HG02981 (cell line): Measurements from ENCODE around the gene GLS.

Experiments used
- ATAC-seq: cut with Tn5 transposase; IDR thresholded peaks from one replicate; pipeline ENCODE4 v1.9.1; 2021; ENCODE audit warnings: mild to moderate bottlenecking, moderate library complexity; ENCODE audit not compliant: unreplicated experiment

Gene GLS

DNA sequence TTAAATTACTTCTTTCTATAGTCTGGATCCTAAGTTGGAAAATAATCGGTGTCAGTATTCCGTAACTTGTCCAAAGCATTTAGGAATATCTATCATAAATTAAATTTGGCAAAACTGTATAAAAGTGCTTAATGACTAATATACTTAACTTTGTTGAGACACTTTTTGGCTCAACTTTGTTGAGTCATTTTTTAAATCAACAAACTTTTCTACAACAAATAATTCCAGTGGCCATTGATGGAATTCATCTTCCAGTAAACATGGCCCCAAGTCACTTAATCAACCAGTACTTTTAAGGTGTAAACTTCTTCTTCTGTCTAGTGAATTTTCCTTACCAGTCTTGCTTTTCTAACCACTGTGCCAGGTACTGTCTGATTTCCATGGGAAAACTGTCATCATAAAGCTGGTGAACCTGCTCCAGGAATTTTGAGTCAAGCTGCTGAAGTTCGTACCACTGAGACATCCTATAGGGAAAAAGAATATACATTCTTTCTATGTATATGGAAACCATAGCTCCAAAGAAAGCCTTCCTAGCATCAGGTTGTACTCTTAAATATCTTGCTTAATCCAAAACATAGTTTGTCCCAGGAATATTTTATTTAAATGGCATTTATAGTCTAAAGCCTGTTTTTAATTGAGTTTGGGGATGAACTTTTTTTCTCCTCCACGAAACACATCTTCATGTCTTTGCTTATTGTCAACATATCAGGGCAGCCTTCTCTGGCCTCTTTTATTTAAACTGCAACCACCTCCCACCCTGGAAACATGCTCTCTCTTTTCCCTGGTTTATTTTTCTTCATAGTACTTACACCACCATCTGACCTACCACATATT lies 129.1 kb downstream of the GLS start:
- ATAC-seq = no peak

- no peak for ATAC-seq
Measured at GRCh38 chr2:191010887-191011885, 130.6 kb downstream of the GLS start.

- no peak for ATAC-seq
Measured at GRCh38 chr2:191012346-191012745, 131.7 kb downstream of the GLS start.

DNA sequence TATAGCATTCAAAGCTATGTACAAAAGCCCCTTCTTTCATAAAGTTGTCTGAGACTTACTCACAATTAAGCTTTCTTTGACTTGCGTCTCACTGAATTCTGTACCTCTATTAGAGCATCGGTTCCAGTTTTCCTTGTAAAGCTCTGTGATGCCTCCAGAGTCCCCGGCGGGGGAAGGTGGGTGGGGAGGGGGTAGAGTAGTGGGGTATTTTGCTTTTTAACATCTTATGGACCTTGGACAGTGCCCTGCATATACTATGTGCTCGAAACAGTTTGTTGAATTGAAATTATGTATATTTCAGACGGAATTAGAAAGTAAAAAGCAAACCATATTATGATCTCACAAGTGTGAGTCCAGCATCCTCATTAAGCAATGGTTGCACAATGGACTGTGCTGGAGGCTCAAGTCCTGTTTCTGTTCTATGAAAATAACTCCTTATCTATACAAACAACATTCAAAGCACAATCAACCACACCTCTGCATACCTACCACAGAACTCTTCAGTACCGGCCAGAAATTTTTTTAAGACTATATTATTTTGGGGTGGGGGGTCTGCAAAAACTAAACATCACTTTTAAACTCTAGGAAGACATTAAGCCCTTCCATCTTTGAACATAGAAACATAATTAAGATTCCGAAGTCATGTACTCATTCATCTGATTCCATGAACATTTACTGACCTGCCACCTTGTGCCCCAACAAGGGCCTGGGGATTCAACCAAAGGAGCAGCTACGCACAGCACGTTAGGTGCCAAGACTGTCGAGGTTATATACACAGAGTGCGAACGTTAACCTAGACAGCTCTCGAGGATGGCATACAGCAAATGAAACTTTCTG lies 132.4 kb downstream of the GLS start:
- no peak for ATAC-seq

DNA sequence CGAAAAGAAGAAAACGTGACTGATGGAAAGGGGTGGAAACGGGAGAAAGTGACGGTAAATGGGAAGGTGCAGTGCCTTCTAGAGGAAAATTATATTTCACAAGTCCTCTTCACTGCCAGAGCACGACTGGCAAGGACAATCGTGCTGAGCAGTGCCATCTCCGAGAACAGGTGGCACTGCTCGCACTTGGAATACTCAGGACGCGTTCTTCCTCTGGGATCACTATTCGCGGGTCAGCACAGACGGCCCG lies 133.0 kb downstream of the GLS start:
- no peak for ATAC-seq

GRCh38 chr2:191013932-191014652 lies 133.5 kb downstream of the GLS start, which contains the start of gene STAT1:
Gene STAT1 (minus strand): TSS chr2:191014171. CDS start chr2:191010003, 4,168 bp downstream.
- peak; percentile 74 for ATAC-seq

GRCh38 chr2:191014653-191015020 lies 134.0 kb downstream of the GLS start:
- peak; percentile 1 for ATAC-seq
